ENCODE results near the gene CD27. TPM values are rescaled to one million over a fixed set of nuclear protein-coding genes. Genes with fewer than 3 reads are reported as not detected.

CD27 gene
- total RNA-seq, 1 experiment from 2014 or later, result not detected

- intact Hi-C loops (cut with micrococcal nuclease; ENCODE audit: unreplicated experiment), result no loop called here
- CTCF ChIA-PET, result interaction anchor here (0.5 to 1.2 kb wide), 4 partner anchors 31 to 1504 kb away, joined by 3 to 7 read pairs (median 4); partner anchors contain the start of gene GAPDH
- TF ChIP-seq EZH2 (IDR thresholded peaks at IDR 0.05; ENCODE audit: borderline replicate concordance, low read depth, low read length, poor library complexity, severe bottlenecking) (no peak), CTCF (conservative IDR thresholded peaks at IDR 0.05; ENCODE audit: low read depth, low read length) (no peak)
- no TSS peak for BruUV-seq (replicated peaks)
- H3K9me3 ChIP-seq (ENCODE audit: low read depth, low read length, poor library complexity, severe bottlenecking), result no peaks in the 10 kb centered on the region
- POLR2A ChIA-PET (ENCODE audit: low non-redundant PET), result no interaction called here
- no peak overlapping the region for H3K27ac ChIP-seq (ENCODE audit: low read depth, low read length, poor library complexity, severe bottlenecking)
- DNase-seq (ENCODE audit: low spot score), result no peak
- no peaks in the 10 kb centered on the region for H3K27me3 ChIP-seq (replicated peaks; ENCODE audit: insufficient read depth, low read depth, low read length, poor library complexity)
- H3K36me3 ChIP-seq (ENCODE audit: insufficient read depth, low read length, poor library complexity, severe bottlenecking), result no peaks in the 10 kb centered on the region
- peaks cover 19% of the 10 kb centered on the region for H3K4me1 ChIP-seq (ENCODE audit: insufficient read depth, low read length, poor library complexity, severe bottlenecking)
- no peak overlapping the region for H3K4me3 ChIP-seq (ENCODE audit: low read depth, low read length, poor library complexity, severe bottlenecking)
These were observed 10.3 kb upstream of the CD27 start for GRCh38 chr12:6434205-6435140.

- TF ChIP-seq CTCF (conservative IDR thresholded peaks at IDR 0.05; ENCODE audit: low read depth, low read length) (no peak), EZH2 (IDR thresholded peaks at IDR 0.05; ENCODE audit: borderline replicate concordance, low read depth, low read length, poor library complexity, severe bottlenecking) (no peak)
- DNase-seq (ENCODE audit: low spot score), result no peak
- Histone ChIP-seq H3K27me3 (replicated peaks; ENCODE audit: insufficient read depth, low read depth, low read length, poor library complexity) (no peaks in the 10 kb centered on the region), H3K9me3 (ENCODE audit: low read depth, low read length, poor library complexity, severe bottlenecking) (no peaks in the 10 kb centered on the region), H3K36me3 (ENCODE audit: insufficient read depth, low read length, poor library complexity, severe bottlenecking) (no peaks in the 10 kb centered on the region), H3K4me1 (ENCODE audit: insufficient read depth, low read length, poor library complexity, severe bottlenecking) (peaks cover 3% of the 10 kb centered on the region), H3K4me3 (ENCODE audit: low read depth, low read length, poor library complexity, severe bottlenecking) (no peak overlapping the region), H3K27ac (ENCODE audit: low read depth, low read length, poor library complexity, severe bottlenecking) (no peak overlapping the region)
- no TSS peak for BruUV-seq (replicated peaks)
- CTCF ChIA-PET, result interaction anchor here (0.5 to 0.6 kb wide), 2 partner anchors 98 to 172 kb away, joined by 3 read pairs; partner anchors contain the start of gene GAPDH
- intact Hi-C loops (cut with micrococcal nuclease; ENCODE audit: unreplicated experiment), result no loop called here
- POLR2A ChIA-PET (ENCODE audit: low non-redundant PET), result interaction anchor here (0.5 kb wide), 1 partner anchor 98 kb away, joined by 7 read pairs; the partner anchor contains the start of gene GAPDH
These were observed 8.6 kb upstream of the CD27 start for GRCh38 chr12:6435961-6436715.

DNA sequence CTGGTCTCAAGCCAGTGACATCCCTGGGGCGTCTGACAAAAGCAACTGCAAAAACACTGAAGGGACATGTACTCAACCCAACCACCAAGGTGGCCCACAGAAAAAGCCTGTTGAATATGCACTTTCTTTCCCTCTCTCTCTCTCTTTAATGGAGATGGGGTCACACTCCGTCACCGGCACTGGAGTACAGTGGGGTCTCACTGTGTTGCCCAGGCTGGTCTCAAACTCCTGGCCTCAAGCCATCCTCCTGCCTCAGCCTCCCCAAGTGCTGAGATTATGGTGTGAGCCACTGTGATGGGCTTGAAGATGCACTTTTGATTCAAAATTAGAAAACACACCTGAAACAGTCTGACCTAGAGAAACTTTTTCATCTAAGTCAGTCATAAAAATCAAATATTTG lies 7.2 kb upstream of the CD27 start:
- no peaks in the 10 kb centered on the region for H3K4me1 ChIP-seq (ENCODE audit: insufficient read depth, low read length, poor library complexity, severe bottlenecking)
- no peak overlapping the region for H3K27ac ChIP-seq (ENCODE audit: low read depth, low read length, poor library complexity, severe bottlenecking)
- no peaks in the 10 kb centered on the region for H3K9me3 ChIP-seq (ENCODE audit: low read depth, low read length, poor library complexity, severe bottlenecking)
- TF ChIP-seq CTCF (conservative IDR thresholded peaks at IDR 0.05; ENCODE audit: low read depth, low read length), result no peak
- no peak for DNase-seq (ENCODE audit: low spot score)
- intact Hi-C loops (cut with micrococcal nuclease; ENCODE audit: unreplicated experiment), result no loop called here
- ChIA-PET CTCF (no interaction called here), POLR2A (ENCODE audit: low non-redundant PET) (no interaction called here)
- H3K27me3 ChIP-seq (replicated peaks; ENCODE audit: insufficient read depth, low read depth, low read length, poor library complexity), result no peaks in the 10 kb centered on the region
- no peaks in the 10 kb centered on the region for H3K36me3 ChIP-seq (ENCODE audit: insufficient read depth, low read length, poor library complexity, severe bottlenecking)
- no peak overlapping the region for H3K4me3 ChIP-seq (ENCODE audit: low read depth, low read length, poor library complexity, severe bottlenecking)
- BruUV-seq (replicated peaks), result no TSS peak
